SK-N-MC (cell line): ENCODE results near the gene PDE3B.

ENCODE experiments used
- EZH2 ChIP-seq: fragments of 200-600 bp; sonication (generic); IDR thresholded peaks from one replicate; pipeline ENCODE4 v1.6.1; 2017; ENCODE audit warnings: antibody characterized with exemption
- FOXP2 ChIP-seq: optimal IDR thresholded peaks from 2 replicates; pipeline ENCODE3; 2011; ENCODE audit warnings: mild to moderate bottlenecking, moderate library complexity; ENCODE audit not compliant: insufficient read depth; ENCODE audit errors: extremely low read length, control extremely low read depth
- POLR2AphosphoS5 ChIP-seq: IDR thresholded peaks from 2 replicates; pipeline ENCODE4 v1.6.1; 2012; ENCODE audit warnings: mild to moderate bottlenecking, low read depth, low read length, borderline replicate concordance

DNA sequence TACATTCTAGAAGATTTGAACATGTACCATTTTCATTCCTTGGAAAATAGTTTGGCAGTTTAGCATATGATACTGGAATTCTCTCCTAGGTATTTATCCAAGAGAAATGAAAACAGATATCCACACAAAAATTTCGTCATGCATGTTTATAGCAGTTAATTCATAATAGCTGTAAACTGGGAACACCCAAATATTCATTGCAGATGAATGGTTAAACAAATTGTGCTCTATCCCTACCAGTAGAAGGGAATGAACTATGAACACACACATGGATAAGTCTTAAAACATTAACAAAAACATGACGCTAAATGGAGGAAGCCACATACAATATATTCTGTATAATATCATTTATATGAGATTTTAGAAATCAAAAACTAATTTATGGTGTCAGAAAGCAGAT, 61.5 kb downstream of the PDE3B start:
- TF ChIP-seq EZH2 (no peak), POLR2AphosphoS5 (no peak), FOXP2 (no peak)
